Right lobe of liver (tissue), 4 donors: ENCODE measurements around the gene RCBTB1.
"Not testable (repeated sequence)": the region's sequence is repeated elsewhere in the genome, so short reads cannot be mapped to it uniquely, and the experiment has no call there.

Experiments used
- CTCF ChIP-seq, 4 donors: fragments of 200-600 bp in 3 of 4; fragments of 450-650 bp in 1 of 4; IDR thresholded peaks; one replicate each; pipeline versions ENCODE4 v1.5.1 to v1.8.0; 2016 to 2022; ENCODE audit warnings: antibody characterized with exemption in 4 of 4, mild to moderate bottlenecking in 2 of 4
- POLR2A ChIP-seq: fragments of 450-650 bp; IDR thresholded peaks from one replicate; pipeline ENCODE4 v1.6.1; 2017; ENCODE audit warnings: antibody characterized with exemption, mild to moderate bottlenecking
- donor health status: DM: no; HTN: no; CAD: no.
- donor health status: DM: no; HTN: no; CAD: no.
- donor health status: DM: no; HTN: yes; CAD: no.

GRCh38 chr13:49593876-49594275, 8.5 kb upstream of the RCBTB1 start:
- not testable (repeated sequence) for TF ChIP-seq CTCF (IDR thresholded peaks at IDR 0.05); POLR2A
